HG03520 (cell line): Measurements from ENCODE around the gene DPCD.
"Not testable (repeated sequence)": the region's sequence is repeated elsewhere in the genome, so short reads cannot be mapped to it uniquely, and the experiment has no call there.

ENCODE experiments used
- ATAC-seq: cut with Tn5 transposase; IDR thresholded peaks from one replicate; pipeline ENCODE4 v1.9.1; 2021; ENCODE audit warnings: mild to moderate bottlenecking, moderate library complexity; ENCODE audit not compliant: unreplicated experiment

The DPCD gene

DNA sequence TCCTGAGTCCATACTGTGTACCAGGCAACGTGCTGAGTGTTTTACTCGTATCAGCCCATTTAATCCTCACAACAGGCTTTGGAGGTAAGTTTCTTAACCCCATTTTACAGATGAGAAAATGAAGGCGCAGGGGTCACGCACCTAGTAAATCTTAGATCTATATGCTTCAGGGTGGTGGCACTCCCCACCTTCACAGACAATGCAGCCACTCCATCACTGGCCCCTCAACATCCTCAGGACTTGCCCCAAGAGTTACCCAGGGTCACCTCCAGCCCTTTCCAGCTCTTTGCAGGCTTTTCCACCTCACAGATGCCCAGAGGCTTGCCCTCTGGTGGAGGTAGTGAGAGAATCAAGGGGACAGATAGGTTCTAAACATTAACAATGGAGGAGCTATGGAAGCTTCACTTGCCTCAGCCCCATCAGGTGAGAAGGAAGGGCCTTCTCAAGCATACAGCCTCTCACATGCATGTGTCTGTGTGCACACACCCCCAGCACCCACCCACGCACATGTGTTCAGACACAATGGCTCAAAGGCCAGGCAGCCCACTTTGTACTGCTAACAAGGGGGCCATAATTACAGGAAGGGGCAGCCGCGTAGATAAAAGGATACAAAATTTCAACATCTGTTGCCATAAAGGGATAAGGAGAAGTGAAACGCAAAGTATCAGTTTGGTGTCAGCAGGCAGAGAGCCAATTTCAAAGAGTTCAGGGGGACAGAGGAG is 29.1 kb downstream of the DPCD start:
- ATAC-seq, result no peak

DNA sequence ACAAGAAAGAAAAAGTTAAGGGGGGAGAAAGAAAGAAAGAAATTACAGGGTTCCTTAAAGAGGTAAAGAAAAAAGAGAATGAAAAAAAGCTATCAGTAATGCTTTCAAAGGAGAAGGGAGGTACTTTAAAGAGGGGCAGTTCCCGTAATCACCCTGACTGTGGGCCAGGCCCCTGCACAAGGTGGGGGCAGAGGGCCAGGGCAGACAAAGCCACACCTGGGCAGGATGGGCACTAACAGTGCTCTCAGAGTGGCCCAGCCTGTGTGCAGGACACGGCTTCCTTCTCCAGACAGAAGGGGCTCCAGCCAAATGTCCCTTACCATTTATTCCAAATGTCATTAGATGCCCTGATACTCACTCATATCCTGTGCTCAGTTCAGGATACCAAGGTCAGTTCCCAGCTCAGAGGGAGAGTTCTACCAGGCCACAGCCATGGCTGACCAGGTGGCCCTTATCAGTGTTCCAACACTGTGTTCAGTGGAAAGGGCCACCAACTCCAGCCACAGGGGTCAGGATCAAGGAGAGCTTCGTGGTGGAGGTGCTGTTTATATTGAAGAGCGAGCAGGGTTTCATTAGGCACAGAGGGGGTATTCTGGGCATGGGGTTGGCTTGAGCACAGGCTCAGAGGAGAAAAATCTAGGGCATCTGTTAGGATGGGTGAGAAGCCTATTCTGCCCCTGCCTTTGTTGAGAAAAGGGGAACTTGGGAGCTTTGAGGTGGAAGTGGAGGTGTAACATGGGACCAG is 29.9 kb downstream of the DPCD start:
- no peak for ATAC-seq

DNA sequence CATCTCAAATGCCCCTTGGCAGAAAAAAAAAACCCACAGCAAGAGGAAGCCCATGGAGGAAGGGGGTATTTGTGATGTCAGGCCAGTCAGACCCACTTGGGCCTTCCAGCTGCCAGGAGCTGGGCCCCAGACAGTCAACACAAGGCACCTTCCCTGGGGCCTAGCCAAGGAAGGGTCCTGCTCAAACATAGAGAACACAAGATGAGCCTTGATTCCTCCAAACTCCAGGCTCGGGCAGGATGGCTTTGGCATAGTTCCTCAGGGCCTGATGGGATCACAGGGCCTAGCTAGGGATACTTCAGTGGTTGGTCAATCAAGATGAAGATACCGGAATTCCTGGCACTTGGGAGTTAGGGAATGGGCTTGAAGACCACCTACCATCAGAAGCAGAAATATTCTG is 30.8 kb downstream of the DPCD start:
- no peak for ATAC-seq

DNA sequence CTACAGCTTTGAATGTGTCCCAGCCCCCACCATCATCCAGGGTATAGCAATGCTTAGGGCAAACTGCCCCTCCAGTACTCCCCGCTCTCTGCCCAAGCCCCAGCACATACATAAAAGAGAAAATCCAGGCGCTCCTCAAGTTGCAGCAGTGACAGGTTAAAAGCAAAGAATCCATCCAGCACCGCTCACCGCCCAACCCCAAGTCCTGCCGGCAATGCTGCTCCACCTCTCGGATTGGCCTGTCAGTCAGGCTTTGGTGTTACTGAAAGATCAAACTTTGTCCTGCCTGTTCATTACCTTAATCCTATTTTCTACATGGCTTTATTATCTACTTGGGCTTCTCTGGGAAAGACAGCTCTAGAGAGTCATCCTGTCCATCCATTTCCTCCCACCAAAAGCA is 31.9 kb downstream of the DPCD start:
- no peak for ATAC-seq

DNA sequence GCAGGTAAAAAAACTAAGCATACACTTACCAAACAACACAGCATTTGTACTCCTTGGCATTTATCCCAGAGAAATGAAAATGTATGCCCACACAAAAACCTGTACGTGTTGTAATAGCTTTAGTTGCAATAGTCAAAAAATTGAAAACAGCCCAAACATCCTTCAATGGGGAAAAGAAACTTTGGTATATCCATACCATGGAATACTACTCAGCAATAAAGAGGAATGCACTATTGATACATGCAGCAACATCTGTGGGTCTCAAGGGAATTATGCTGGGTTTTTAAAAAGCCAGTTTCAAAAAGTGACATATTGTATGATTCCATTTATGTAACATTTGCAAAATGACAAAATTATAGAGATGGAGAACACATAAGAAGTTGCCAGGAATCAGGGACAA is 35.4 kb downstream of the DPCD start:
- no peak for ATAC-seq

DNA sequence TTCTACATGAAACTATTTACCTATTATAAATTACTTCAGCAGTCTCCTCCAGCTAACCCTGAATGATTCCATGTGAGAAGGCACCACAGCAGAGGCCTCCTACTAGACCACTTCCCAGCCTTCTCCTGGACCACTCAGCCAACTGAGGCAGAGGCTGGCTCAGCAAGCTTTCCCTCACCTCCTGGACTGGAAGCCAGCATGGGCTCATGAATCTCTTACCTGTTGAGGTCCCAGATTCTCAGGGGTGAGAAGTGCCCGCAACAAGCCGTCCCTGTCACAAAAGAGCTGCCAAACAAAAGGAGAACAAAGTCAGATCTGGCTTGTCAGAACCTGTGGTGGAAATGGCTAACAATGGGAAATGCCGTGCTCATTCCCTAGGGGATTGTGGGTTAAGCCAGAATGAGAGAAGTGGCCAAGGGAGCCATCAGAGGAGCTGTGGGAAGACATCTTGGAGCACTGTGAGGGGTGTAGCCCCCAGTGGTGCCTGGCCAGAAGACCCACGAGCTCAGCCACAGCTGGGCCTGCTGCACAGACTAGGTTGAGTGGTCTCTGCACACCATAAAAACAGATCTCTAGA is 36.5 kb downstream of the DPCD start:
- no peak for ATAC-seq

DNA sequence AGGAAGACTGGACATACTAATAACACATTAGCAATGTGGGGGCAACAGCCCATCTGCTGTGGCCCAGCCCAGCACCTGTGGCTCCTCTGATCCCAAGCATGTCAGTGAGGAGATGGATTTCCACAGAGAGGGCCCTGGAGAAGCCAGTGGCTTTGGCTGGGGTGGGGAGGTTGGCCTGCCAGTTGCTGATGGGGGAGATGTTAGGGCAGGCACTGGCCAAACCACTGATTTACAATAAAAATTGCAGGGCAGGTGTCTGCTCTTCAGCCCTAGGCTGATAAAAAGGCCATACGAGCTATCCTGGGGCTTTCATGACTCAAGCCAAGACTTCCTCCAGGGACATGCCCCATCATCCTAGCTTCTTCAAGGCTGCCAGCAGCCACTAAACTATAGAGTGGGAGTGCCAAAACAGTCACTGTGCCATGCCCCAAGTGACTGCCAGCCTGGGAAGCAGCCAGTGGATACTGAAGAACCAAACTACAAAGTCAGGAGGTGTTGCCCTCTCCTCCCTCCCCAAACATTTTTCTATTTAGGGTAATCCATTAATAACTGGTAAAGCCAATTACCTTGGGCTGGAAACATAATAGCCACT is 37.8 kb downstream of the DPCD start:
- no peak for ATAC-seq

GRCh38 chr10:101629837-101630632 is 41.9 kb downstream of the DPCD start:
- no peak for ATAC-seq

GRCh38 chr10:101630633-101630920 is 42.5 kb downstream of the DPCD start:
- no peak for ATAC-seq

DNA sequence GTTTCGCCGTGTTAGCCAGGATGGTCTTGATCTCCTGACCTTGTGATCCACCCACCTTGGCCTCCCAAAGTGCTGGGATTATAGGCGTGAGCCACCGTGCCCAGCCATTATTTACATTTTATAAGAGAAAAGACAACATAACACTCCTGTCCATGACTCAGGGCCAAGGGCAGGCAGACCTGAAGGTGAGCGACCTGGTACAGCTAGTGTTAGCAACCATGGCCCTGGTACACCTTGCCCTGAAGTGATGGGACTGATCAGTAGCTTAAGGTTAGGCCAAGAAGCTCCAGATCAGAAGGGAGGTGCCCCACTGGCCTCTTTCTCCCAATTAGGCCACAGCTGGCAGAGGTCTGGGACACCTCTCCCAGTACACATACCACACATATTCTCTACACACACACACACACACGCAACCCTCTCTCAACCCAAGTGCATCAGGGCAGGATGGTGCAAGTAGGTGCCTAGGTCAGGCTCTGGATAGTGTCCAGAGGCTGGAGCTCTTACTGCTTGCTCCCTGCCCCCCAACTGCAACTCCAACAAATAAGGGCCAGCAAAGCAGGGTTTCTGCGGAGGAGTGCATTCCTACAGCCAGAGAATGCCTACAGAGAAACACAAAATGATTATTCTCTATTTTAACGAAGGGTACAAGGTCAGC is 43.8 kb downstream of the DPCD start:
- no peak for ATAC-seq

- not testable (repeated sequence) for ATAC-seq
Observed at GRCh38 chr10:101633510-101633909, 45.4 kb downstream of the DPCD start.

GRCh38 chr10:101639141-101639900 is 51.2 kb downstream of the DPCD start:
- no peak for ATAC-seq

DNA sequence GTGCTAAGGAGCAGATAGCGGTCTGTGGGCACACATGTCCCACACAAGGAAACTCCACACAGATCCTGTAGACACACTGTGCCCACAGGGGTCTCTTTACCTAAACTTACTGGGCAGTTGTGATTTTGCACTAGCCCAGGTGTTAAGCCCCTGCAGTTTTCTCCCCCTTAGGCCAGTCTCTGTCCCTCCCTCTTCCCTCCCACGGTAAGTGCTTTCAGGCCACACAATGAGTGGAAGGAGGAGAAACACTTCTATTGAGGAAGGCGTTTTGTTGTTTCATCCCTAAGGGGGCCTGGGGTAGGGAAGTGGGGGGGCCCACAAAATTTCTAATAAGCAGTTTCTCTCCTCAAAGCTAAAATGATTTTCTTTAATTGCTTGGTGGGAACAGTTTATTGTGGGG is 55.4 kb downstream of the DPCD start:
- ATAC-seq, result no peak

DNA sequence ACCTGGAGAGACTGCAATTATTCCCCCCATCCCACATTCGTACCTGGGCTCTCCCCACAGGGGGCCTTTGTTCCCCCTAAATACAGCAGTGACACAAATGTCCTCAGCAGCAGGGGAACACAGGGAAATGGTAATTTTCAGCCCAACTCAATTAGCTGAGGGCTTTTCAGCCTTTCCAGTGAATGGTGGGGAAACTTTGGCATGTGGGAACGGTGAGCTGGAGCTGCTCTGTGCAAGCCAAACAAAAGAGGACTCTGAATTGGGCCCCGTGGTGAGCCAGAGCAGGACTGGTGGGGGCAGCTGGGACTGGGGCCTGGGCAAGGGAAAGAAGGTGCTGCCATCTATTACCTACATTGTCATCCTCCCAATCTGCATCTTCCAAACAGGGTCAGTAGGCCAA is 55.9 kb downstream of the DPCD start:
- no peak for ATAC-seq

- ATAC-seq, result no peak
Observed at GRCh38 chr10:101645659-101646058, 57.5 kb downstream of the DPCD start.

DNA sequence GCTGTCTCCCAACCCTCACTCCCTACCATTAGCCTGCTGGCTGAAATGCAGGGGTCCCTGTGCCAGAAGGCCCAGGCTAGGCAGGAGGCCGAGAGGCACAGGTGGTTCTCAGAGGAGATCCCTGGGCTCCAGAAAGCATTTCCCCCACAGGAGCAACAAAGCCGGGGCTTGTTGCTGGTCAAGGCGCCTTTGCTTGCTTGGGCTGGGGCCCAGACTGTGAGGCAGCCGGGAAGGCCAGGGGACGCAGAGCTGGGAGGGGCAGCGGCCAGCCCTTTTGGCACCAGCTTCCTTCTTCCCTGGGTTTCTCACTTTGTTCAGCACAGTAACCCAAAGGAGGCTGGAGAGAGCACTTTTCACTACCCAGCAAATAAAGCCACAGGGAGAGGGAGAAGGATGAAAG is 58.2 kb downstream of the DPCD start:
- ATAC-seq, result no peak

GRCh38 chr10:101647255-101647654 is 59.1 kb downstream of the DPCD start:
- ATAC-seq, result no peak

DNA sequence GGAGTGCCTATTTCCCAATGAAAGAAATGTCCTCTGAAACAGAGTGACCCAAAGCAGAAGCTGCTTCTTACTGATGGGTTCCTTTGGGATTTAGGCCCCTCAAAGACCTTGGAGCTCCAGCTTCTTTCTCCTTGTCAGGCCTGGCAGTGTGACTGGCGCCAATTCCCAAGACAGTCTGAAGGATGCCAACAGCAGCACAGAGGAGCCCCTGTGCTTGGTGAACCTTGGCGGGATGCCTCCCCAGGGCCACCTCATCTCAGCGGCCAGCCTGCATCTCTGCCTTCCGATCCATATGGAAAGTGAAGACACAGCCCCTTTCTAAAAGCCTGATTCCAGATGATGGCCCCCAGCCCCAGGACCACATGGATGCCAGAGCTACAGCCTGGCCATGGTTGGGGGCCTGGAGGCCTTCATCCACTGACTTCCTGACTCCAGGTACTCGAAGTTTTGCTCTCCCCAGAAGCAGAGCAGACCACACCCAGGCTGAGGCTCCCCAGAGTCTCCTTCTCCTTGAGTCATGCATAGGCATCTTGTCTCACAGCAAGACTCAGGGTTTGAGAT is 61.5 kb downstream of the DPCD start:
- no peak for ATAC-seq

DNA sequence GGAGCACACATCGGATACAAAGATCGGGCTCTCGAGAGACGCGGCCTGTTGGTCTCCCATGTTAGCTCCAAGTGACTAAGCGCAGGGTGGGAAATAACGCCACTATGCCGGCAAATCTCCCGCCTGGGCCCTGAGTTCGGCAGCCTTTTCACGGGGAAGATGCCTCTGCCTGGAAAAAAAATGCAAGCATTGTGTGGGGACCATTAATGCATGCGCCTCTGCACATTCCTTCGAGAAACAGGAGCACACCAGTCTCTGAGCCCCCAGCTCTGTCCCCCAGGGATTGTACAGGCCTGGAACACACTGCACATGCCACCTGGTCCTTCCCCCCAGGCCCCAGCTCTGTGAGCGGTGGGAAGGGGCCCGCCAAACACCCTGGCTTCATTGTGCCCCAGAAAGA is 62.7 kb downstream of the DPCD start:
- ATAC-seq, result no peak

GRCh38 chr10:101651336-101651735 is 63.2 kb downstream of the DPCD start:
- ATAC-seq, result no peak
